SU-DHL-6 (cell line): ENCODE results near the gene NUDT8.
"Not testable (repeated sequence)": the region's sequence is repeated elsewhere in the genome, so short reads cannot be mapped to it uniquely, and the experiment has no call there.

Experiments used
- H2AFZ ChIP-seq: fragments of 200-600 bp; sonication (generic); 2 replicates; pipeline ENCODE4 v1.6.1; 2014; ENCODE audit warnings: low read depth, mild to moderate bottlenecking, moderate library complexity, mixed read lengths, antibody characterized with exemption, low read length; ENCODE audit not compliant: severe bottlenecking
- H3F3A ChIP-seq: fragments of 200-600 bp; shearing (Covaris generic); 2 replicates; pipeline ENCODE4 v1.6.0; 2016; ENCODE audit warnings: antibody characterized with exemption, mild to moderate bottlenecking; ENCODE audit not compliant: insufficient read depth
- H3K27ac ChIP-seq: fragments of 200-600 bp; sonication (generic); 2 replicates; pipeline ENCODE4 v1.5.1; 2016; ENCODE audit warnings: low read depth, mild to moderate bottlenecking, low read length, moderate library complexity, mixed read lengths
- H3K27me3 ChIP-seq: fragments of 200-600 bp; sonication (generic), shearing (Covaris generic); 2 replicates; pipeline ENCODE4 v1.6.0; 2014; ENCODE audit warnings: mild to moderate bottlenecking, low read length
- H3K36me3 ChIP-seq: fragments of 200-600 bp; sonication (generic); 2 replicates; pipeline ENCODE4 v1.6.1; 2014; ENCODE audit warnings: mild to moderate bottlenecking, low read length, mixed read lengths
- H3K4me2 ChIP-seq: fragments of 300-600, 200-600 bp; shearing (Covaris generic), sonication (generic); 2 replicates; pipeline ENCODE4 v1.6.0; 2014; ENCODE audit warnings: low read length, low read depth, mild to moderate bottlenecking; ENCODE audit not compliant: poor library complexity, severe bottlenecking
- H3K4me3 ChIP-seq: fragments of 200-600 bp; sonication (generic); 2 replicates; pipeline ENCODE4 v1.5.1; 2014; ENCODE audit warnings: antibody characterized with exemption, low read length, mild to moderate bottlenecking, mixed read lengths; ENCODE audit not compliant: insufficient read depth, poor library complexity, severe bottlenecking
- H3K79me2 ChIP-seq: fragments of 200-600 bp; sonication (generic); 2 replicates; pipeline ENCODE4 v1.6.1; 2014; ENCODE audit warnings: mild to moderate bottlenecking, low read length, moderate library complexity; ENCODE audit not compliant: insufficient read depth
- H3K9ac ChIP-seq: fragments of 200-600 bp; sonication (generic); 2 replicates; pipeline ENCODE4 v1.7.0; 2014; ENCODE audit warnings: mild to moderate bottlenecking, low read length
- H3K9me2 ChIP-seq: fragments of 200-600 bp; sonication (generic); replicated peaks from 2 replicates; pipeline ENCODE4 v1.6.1; 2014; ENCODE audit warnings: low read length; ENCODE audit not compliant: insufficient read depth
- H3K9me3 ChIP-seq: fragments of 200-600 bp; sonication (generic); 2 replicates; pipeline ENCODE4 v1.6.1; 2014; ENCODE audit warnings: low read length, mixed read lengths; ENCODE audit not compliant: insufficient read depth
- H4K20me1 ChIP-seq: fragments of 200-600 bp; sonication (generic); 2 replicates; pipeline ENCODE4 v1.6.1; 2014; ENCODE audit warnings: low read depth, mild to moderate bottlenecking, antibody characterized with exemption, low read length, moderate library complexity, mixed read lengths
- EZH2phosphoT487 ChIP-seq: fragments of 200-600 bp; sonication (generic), shearing (Covaris generic); conservative IDR thresholded peaks from 2 replicates; pipeline ENCODE4 v1.6.1; 2018; ENCODE audit warnings: mild to moderate bottlenecking, antibody characterized with exemption, low read length, moderate library complexity, mixed read lengths
- TF ChIP-seq, protein P1 (sequence below): fragments of 200-600 bp; sonication (generic); IDR thresholded peaks from one replicate; pipeline ENCODE4 v1.5.1; 2017; ENCODE audit warnings: antibody characterized with exemption, mild to moderate bottlenecking, low read length, moderate library complexity; ENCODE audit not compliant: insufficient read depth, poor library complexity, severe bottlenecking

NUDT8 gene

DNA sequence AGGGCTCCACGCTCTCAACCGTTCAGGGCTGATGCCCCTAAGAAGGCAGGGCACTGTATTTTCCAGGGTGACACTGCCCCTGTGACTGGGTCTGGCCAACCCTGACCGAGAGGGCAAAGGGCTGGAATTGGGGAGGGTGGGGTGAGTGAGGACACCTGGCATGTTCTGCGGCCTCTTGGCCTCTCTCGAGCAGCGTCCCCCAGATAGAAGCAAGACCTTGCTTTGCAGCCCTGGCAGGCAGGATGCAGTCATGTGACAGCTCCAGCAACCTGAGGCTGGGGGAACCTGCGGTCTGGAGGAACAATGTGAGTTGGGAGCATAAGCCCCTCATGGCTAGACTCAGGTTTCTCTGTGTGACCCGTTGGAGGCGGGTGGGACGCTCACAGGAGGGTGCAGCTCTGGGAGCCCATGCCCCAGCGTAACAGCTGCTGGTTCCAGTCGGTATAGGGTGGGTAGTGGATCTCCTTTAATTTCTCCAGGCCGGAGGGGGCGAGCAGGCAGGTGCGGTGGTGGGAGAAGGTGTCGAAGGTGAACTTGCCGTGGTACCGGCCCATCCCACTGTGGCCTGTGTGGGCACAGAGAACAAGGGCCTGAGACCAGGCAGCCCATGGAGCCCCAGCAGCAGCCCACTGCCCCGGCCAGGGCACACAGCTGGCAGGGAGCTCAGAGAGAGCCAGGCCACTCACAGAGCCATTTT lies 33.2 kb upstream of the NUDT8 start:
- Histone ChIP-seq H3K9me2 (no peaks in the 10 kb centered on the region), H3K9ac (no peak overlapping the region), H3K79me2 (no peaks in the 10 kb centered on the region), H2AFZ (no peak overlapping the region), H3F3A (peaks cover 16% of the 10 kb centered on the region), H3K27ac (no peak overlapping the region), H4K20me1 (no peaks in the 10 kb centered on the region), H3K9me3 (no peaks in the 10 kb centered on the region), H3K36me3 (no peaks in the 10 kb centered on the region), H3K4me3 (no peak overlapping the region), H3K4me2 (no peak overlapping the region), H3K27me3 (no peaks in the 10 kb centered on the region)
- TF ChIP-seq, protein P1, sequence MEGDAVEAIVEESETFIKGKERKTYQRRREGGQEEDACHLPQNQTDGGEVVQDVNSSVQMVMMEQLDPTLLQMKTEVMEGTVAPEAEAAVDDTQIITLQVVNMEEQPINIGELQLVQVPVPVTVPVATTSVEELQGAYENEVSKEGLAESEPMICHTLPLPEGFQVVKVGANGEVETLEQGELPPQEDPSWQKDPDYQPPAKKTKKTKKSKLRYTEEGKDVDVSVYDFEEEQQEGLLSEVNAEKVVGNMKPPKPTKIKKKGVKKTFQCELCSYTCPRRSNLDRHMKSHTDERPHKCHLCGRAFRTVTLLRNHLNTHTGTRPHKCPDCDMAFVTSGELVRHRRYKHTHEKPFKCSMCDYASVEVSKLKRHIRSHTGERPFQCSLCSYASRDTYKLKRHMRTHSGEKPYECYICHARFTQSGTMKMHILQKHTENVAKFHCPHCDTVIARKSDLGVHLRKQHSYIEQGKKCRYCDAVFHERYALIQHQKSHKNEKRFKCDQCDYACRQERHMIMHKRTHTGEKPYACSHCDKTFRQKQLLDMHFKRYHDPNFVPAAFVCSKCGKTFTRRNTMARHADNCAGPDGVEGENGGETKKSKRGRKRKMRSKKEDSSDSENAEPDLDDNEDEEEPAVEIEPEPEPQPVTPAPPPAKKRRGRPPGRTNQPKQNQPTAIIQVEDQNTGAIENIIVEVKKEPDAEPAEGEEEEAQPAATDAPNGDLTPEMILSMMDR, result no peak
- no peak for TF ChIP-seq EZH2phosphoT487

DNA sequence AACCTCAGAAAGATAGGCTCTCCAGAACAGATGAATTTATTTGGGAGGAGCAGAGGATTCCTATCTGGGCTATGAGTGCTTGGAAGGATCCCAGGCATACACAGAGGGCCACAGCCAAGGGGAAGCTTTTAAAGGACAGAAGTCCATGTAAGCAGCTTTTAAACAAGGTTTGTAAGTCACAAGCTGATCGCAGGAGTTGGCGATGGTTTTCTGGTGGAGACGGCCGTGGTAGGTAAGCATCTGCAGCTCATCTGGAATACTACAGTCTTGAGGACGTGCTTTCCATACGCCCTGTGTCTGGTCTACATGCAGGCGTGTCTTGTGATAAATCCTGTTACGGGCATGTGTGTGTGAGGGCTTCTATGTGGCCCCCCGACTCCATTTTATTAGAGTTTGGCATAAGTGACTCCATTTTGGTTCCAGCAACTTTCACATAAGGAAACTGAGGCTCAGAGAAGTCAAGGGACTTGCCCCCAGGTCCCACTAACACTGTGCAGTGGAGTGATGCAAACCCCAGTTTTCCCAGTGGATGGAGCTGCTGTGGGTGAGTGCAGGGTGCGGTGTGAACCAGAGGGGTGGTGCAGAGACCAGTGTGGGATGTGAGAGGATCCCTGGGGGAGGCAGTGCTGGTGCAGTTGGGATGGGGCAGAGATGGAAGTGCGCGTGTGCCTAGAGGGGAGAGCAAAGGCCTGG lies 32.6 kb upstream of the NUDT8 start:
- no peaks in the 10 kb centered on the region for H3K79me2 ChIP-seq
- no peak overlapping the region for H3K27ac ChIP-seq
- H3K4me2 ChIP-seq, result no peak overlapping the region
- peaks cover 22% of the 10 kb centered on the region for H3F3A ChIP-seq
- H3K9ac ChIP-seq, result no peak overlapping the region
- no peak overlapping the region for H3K4me3 ChIP-seq
- H3K36me3 ChIP-seq, result peaks cover 6% of the 10 kb centered on the region; the same call in 1 of the 2 replicates
- peaks cover 6% of the 10 kb centered on the region; the same call in 1 of the 2 replicates for H3K9me3 ChIP-seq
- H3K27me3 ChIP-seq, result no peaks in the 10 kb centered on the region
- no peaks in the 10 kb centered on the region for H4K20me1 ChIP-seq
- H3K9me2 ChIP-seq, result no peaks in the 10 kb centered on the region
- TF ChIP-seq, protein P1, result no peak
- TF ChIP-seq EZH2phosphoT487, result no peak
- H2AFZ ChIP-seq, result no peak overlapping the region

DNA sequence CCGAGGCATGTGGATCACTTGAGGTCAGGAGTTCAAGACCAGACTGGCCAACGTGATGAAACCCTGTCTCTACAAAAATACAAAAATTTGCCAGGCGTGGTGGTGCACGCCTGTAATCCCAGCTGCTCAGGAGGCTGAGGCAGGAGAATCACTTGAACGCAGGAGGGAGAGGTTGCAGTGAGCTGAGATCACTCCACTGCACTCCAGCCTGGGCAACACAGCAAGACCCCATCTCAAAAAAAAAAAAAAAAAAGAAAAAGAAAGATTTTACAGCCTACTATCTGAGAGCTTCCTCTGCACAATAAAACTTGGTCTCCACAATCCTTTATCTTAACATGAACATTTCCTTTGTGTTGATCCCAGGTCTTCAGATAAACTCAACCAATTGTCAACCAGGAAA lies 31.0 kb upstream of the NUDT8 start:
- H2AFZ ChIP-seq, H4K20me1 ChIP-seq, H3K27me3 ChIP-seq, H3K27ac ChIP-seq, H3K4me2 ChIP-seq, H3K9ac ChIP-seq, H3K79me2 ChIP-seq, H3K36me3 ChIP-seq, H3K9me2 ChIP-seq, H3K4me3 ChIP-seq: not testable (repeated sequence)
- H3F3A ChIP-seq, result peaks cover 24% of the 10 kb centered on the region
- H3K9me3 ChIP-seq, result peaks cover 20% of the 10 kb centered on the region

DNA sequence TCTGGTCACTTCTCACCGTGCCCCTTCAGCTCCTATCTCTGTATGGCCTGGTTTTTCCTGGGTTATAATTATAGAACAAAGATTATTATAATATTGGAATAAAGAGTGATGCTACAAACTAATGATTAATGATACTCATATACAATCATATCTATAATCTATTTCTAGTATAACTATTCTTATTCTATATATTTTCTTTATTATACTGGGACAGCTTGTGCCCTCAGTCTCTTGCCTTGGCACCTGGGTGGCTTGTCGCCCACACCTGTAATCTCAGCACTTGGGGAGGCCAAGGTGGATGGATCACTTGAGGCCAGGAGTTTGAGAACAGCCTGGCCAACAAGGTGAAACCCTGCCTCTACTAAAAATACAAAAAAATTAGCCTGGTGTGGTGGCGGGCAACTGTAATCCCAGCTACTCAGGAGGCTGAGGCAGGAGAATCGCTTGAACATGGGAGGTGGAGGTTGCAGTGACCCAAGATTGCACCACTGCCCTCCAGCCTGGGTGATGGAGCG lies 30.0 kb upstream of the NUDT8 start:
- H4K20me1 ChIP-seq, H3K27me3 ChIP-seq, H3K79me2 ChIP-seq, H3K9ac ChIP-seq, H3K4me3 ChIP-seq, H3K9me2 ChIP-seq, H2AFZ ChIP-seq, H3K36me3 ChIP-seq: not testable (repeated sequence)
- Histone ChIP-seq H3K9me3 (peaks cover 23% of the 10 kb centered on the region), H3K4me2 (peak overlapping the region; percentile 50), H3F3A (peaks cover 25% of the 10 kb centered on the region), H3K27ac (peak overlapping the region; percentile 93)
